T-helper 1 cell treated with Interleukin-12 subunit alpha and Interleukin-12 subunit beta and Interleukin-4 antibody, amounts not matched to agents 30 μg/mL and 1 μg/mL, for 36 hours (primary cell): ENCODE measurements around the gene CBLC.

Experiments
- H3K27ac Mint-ChIP-seq: one replicate; pipeline ENCODE4 v1.8.0; 2021; ENCODE audit warnings: mild to moderate bottlenecking, mixed read lengths
- H3K27me3 Mint-ChIP-seq: one replicate; pipeline ENCODE4 v1.8.0; 2021; ENCODE audit warnings: low read depth, mixed read lengths
- H3K36me3 Mint-ChIP-seq: one replicate; pipeline ENCODE4 v1.8.0; 2021; ENCODE audit warnings: low read depth, mixed read lengths
- H3K4me1 Mint-ChIP-seq: one replicate; pipeline ENCODE4 v1.8.0; 2021; ENCODE audit warnings: low read depth, mixed read lengths
- H3K4me3 Mint-ChIP-seq: one replicate; pipeline ENCODE4 v1.8.0; 2021; ENCODE audit warnings: mild to moderate bottlenecking, moderate library complexity, mixed read lengths
- H3K9me3 Mint-ChIP-seq: one replicate; pipeline ENCODE4 v1.8.0; 2021; ENCODE audit warnings: mixed read lengths

Gene CBLC

DNA sequence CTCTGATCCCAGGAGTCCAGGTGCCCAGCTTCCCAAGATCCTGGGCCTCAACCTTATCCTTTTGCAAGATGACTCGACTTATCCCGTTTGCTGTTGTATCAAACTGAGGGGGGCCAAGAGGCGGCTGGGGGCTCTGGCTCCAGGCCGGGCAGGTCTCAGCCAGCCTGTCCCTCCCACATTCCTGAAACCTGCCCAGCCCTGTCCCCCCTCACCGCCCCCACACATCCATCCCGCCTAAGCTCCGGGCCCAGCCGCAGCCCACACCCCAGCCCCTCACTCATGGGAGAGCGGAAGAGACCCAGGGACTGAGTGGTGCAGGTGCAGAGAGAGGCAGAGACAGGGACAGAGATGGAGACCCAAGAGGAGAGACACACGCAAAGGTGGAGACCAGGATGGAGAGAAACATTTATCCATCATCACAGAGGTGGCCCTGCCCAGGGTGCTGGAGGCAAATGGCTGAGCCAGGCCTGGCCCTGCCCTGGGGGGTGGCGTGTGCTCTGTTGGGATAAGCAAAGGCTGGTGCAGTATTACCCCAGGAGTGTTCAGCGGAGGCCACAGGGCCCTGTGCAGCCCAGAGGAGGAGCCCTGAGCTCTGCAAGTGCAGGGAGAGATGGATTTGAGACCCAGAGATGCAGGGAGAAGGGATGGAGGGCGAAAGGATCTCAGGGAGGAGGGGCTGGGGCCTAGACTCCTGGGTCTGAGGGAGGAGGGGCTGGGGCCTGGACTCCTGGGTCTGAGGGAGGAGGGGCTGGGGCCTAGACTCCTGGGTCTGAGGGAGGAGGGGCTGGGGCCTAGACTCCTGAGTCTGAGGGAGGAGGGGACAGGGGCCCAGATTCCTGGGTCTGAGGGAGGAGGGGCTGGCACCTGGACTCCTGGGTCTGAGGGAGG lies 32.8 kb downstream of the CBLC start:
- H3K4me1 Mint-ChIP-seq = no peaks in the 10 kb centered on the region
- H3K27ac Mint-ChIP-seq = no peak overlapping the region
- H3K4me3 Mint-ChIP-seq = no peak overlapping the region
- H3K9me3 Mint-ChIP-seq = no peaks in the 10 kb centered on the region
- no peaks in the 10 kb centered on the region for H3K36me3 Mint-ChIP-seq
- peaks cover 24% of the 10 kb centered on the region for H3K27me3 Mint-ChIP-seq

DNA sequence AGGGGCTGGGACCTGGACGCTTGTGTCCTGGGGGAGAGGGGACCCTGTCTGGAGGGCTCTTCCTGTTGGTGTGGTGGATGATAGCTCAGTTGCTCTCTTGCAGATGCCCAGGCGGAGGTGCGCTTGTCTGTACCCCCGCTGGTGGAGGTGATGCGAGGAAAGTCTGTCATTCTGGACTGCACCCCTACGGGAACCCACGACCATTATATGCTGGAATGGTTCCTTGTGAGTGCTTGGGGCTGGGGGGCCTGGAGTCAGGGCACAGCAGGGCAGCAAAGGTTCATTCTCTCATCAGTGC lies 33.4 kb downstream of the CBLC start:
- no peaks in the 10 kb centered on the region for H3K4me1 Mint-ChIP-seq
- peaks cover 24% of the 10 kb centered on the region for H3K27me3 Mint-ChIP-seq
- no peak overlapping the region for H3K27ac Mint-ChIP-seq
- H3K9me3 Mint-ChIP-seq = no peaks in the 10 kb centered on the region
- no peaks in the 10 kb centered on the region for H3K36me3 Mint-ChIP-seq
- no peak overlapping the region for H3K4me3 Mint-ChIP-seq

DNA sequence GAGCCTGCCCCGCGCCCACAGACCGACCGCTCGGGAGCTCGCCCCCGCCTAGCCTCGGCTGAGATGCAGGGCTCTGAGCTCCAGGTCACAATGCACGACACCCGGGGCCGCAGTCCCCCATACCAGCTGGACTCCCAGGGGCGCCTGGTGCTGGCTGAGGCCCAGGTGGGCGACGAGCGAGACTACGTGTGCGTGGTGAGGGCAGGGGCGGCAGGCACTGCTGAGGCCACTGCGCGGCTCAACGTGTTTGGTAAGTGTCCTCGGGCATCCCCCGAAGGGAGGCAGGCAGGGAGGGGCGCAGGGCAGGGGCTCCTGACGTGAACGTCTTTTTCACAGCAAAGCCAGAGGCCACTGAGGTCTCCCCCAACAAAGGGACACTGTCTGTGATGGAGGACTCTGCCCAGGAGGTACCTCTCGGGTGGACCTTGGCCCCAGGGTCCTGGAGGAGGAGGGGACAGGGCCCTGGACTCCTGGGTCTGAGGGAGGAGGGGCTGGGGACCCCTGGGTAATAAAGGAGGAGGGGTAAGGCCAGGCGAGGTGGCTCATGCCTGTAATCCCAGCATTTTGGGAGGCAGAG lies 34.5 kb downstream of the CBLC start:
- peaks cover 19% of the 10 kb centered on the region for H3K27me3 Mint-ChIP-seq
- no peak overlapping the region for H3K4me3 Mint-ChIP-seq
- no peak overlapping the region for H3K27ac Mint-ChIP-seq

DNA sequence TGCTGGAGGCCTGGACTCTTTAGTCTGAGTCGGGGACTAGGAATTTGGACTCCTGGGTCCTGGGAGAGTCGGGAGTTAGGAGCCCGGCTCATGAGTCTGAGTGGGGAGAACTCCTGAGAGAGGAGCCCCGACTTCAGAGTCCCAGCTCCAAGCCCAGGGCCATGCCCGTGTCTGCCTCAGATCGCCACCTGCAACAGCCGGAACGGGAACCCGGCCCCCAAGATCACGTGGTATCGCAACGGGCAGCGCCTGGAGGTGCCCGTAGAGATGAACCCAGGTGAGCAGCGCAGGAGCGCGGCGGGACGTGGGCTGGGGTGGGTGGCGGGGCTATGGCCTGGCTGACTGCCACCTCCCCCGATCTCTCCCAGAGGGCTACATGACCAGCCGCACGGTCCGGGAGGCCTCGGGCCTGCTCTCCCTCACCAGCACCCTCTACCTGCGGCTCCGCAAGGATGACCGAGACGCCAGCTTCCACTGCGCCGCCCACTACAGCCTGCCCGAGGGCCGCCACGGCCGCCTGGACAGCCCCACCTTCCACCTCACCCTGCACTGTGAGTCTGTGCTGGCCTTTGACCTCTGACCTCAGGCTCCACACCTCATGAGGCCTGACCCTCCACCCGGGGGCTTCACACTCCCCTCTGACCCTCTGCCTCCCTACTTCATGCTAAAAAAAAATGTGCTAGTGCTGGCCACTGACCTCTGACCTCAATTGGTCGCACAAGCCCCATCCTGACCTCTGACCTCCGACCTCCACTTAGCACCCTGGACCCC lies 35.6 kb downstream of the CBLC start:
- no peaks in the 10 kb centered on the region for H3K9me3 Mint-ChIP-seq
- no peak overlapping the region for H3K4me3 Mint-ChIP-seq
- no peaks in the 10 kb centered on the region for H3K4me1 Mint-ChIP-seq
- H3K27me3 Mint-ChIP-seq = peaks cover 12% of the 10 kb centered on the region
- no peaks in the 10 kb centered on the region for H3K36me3 Mint-ChIP-seq
- H3K27ac Mint-ChIP-seq = no peak overlapping the region

More for the DNA sequence above, 34.5 kb downstream of the CBLC start:
- no peaks in the 10 kb centered on the region for H3K4me1 Mint-ChIP-seq
- no peaks in the 10 kb centered on the region for H3K9me3 Mint-ChIP-seq
- no peaks in the 10 kb centered on the region for H3K36me3 Mint-ChIP-seq

DNA sequence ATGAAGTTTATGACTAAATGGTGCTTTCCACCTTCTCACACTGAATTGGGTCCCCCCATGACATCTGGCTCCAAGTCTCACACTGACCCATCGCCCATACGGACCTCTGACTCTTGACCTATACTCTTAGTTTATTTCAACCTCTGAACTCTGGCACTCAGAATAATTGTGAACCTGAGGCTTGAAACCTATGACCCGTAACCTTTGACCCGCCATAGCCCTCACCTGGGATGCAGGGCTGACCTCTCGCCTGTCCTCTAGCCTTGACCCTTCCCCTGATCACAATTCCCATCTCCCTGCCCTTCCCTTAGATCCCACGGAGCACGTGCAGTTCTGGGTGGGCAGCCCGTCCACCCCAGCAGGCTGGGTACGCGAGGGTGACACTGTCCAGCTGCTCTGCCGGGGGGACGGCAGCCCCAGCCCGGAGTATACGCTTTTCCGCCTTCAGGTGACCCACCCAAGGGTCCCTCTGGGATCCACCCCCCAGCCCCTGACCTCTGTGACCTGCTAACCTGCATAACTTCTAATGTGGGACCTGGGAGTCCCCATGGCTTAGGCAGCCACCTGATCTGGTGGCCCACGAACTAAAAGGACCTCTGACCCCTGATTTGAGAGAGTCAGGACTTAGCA lies 36.3 kb downstream of the CBLC start:
- Mint-ChIP-seq H3K27me3 (peaks cover 7% of the 10 kb centered on the region), H3K9me3 (no peaks in the 10 kb centered on the region), H3K4me3 (no peak overlapping the region), H3K27ac (no peak overlapping the region), H3K4me1 (no peaks in the 10 kb centered on the region), H3K36me3 (no peaks in the 10 kb centered on the region)

DNA sequence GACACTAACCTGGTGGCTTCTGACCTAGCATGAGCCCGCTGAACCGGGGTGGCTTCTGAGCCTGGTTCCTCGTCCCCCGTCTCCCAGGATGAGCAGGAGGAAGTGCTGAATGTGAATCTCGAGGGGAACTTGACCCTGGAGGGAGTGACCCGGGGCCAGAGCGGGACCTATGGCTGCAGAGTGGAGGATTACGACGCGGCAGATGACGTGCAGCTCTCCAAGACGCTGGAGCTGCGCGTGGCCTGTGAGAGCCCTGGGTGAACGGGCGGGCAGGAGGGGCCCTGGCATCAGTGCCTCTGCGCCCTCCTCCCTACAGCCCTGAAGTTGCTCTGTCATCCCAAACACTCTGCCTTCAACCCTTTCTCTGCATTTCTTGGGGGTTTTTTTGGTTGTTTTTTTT lies 36.8 kb downstream of the CBLC start:
- Mint-ChIP-seq H3K36me3 (no peaks in the 10 kb centered on the region), H3K27ac (no peak overlapping the region), H3K27me3 (peaks cover 1% of the 10 kb centered on the region), H3K4me3 (no peak overlapping the region), H3K4me1 (no peaks in the 10 kb centered on the region), H3K9me3 (no peaks in the 10 kb centered on the region)

DNA sequence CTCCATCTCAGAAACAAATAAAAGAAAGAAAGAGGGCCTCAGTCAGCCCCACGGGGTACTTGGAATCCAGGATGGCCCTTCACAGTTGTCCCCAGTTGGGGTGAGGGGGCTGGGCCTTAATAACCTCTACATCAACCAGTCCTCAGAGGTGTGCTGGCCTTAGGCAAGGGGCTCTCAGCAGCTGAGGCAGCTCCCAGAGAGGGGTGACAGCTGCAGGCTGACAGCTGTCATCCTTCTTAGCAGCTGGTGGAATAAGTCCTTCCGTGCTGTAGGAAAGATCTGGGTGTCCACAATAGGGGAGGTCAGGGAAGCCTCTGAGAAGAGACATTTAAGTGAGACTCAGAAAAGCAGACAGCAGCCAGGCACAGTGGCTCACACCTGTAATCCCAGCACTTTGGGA lies 38.6 kb downstream of the CBLC start:
- Mint-ChIP-seq H3K27ac (no peak overlapping the region), H3K4me1 (no peaks in the 10 kb centered on the region), H3K9me3 (no peaks in the 10 kb centered on the region), H3K4me3 (no peak overlapping the region), H3K36me3 (no peaks in the 10 kb centered on the region), H3K27me3 (no peaks in the 10 kb centered on the region)

DNA sequence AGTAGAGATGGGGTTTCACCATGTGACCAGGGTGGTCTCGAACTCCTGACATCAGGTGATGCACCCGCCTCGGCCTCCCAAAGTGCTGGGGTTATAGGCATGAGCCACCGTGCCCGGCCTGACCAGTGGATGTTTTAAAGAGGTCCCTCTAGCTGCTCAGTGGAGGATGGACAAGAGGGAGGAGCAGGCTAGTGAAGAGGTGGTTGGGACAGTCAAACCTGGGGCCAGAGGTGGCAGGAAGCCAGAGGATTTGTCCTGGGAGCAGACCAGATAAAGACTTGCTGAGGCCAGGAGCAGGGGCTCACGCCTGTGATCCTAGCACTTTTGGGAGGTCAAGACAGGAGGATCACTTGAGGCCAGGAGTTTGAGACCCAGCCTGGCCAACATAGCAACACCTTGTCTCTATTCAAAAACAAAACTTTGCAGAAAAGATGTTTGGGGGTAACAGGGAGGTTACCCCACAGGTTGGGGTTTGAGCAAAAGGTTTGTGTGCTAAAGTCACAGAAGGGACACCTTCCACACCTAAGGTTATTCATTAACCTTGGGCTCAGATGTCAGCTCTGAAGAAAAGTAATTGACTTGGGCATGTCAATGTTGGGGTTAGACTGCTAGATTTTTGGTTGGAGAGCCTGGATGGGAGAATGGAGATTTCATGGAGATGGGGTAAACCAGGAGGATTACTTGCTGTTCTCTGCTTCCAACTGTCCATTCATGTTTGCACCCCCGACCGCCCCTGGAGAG lies 40.2 kb downstream of the CBLC start:
- Mint-ChIP-seq H3K4me3 (no peak overlapping the region), H3K9me3 (no peaks in the 10 kb centered on the region), H3K4me1 (no peaks in the 10 kb centered on the region), H3K27ac (no peak overlapping the region), H3K27me3 (peaks cover 5% of the 10 kb centered on the region), H3K36me3 (no peaks in the 10 kb centered on the region)

DNA sequence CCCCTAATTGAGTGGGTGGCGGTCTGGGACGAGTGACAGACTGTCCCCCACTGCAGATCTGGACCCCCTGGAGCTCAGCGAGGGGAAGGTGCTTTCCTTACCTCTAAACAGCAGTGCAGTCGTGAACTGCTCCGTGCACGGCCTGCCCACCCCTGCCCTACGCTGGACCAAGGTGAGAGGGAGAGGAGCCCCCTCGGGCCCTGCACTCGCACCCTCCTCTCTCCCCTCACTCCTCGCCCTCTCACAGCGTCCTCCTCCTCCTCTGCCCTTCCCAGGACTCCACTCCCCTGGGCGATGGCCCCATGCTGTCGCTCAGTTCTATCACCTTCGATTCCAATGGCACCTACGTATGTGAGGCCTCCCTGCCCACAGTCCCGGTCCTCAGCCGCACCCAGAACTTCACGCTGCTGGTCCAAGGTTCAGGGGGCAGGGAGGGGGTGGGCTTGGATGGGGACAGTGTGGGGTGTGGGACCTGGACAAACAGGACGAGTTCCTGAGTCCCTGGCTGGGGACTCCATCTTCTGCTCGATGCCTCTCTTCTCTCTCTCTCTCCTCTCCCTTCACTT lies 40.9 kb downstream of the CBLC start:
- H3K4me3 Mint-ChIP-seq = no peak overlapping the region
- H3K9me3 Mint-ChIP-seq = no peaks in the 10 kb centered on the region
- no peaks in the 10 kb centered on the region for H3K36me3 Mint-ChIP-seq
- H3K27ac Mint-ChIP-seq = no peak overlapping the region
- no peaks in the 10 kb centered on the region for H3K4me1 Mint-ChIP-seq
- peaks cover 5% of the 10 kb centered on the region for H3K27me3 Mint-ChIP-seq

DNA sequence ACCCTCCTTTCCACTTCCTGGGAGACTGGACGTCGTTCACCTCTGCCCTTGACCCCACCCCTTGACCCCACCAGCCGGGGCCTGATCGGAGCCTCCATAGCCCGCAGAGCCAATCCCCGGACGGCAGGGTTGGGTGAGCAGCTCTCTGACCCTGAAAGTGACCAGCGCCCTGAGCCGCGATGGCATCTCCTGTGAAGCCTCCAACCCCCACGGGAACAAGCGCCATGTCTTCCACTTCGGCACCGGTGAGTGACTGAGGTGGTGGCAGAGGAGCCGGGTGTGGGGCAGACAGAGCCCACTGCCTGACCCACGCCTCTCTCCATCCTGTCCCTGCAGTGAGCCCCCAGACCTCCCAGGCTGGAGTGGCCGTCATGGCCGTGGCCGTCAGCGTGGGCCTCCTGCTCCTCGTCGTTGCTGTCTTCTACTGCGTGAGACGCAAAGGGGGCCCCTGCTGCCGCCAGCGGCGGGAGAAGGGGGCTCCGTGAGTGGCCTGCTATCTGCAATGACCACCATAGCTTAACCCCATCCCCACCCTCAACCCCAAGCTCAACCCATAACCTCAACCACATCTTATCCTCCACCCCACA lies 41.6 kb downstream of the CBLC start:
- Mint-ChIP-seq H3K36me3 (no peaks in the 10 kb centered on the region), H3K9me3 (no peaks in the 10 kb centered on the region), H3K27me3 (peaks cover 5% of the 10 kb centered on the region), H3K27ac (no peak overlapping the region), H3K4me1 (no peaks in the 10 kb centered on the region), H3K4me3 (no peak overlapping the region)

DNA sequence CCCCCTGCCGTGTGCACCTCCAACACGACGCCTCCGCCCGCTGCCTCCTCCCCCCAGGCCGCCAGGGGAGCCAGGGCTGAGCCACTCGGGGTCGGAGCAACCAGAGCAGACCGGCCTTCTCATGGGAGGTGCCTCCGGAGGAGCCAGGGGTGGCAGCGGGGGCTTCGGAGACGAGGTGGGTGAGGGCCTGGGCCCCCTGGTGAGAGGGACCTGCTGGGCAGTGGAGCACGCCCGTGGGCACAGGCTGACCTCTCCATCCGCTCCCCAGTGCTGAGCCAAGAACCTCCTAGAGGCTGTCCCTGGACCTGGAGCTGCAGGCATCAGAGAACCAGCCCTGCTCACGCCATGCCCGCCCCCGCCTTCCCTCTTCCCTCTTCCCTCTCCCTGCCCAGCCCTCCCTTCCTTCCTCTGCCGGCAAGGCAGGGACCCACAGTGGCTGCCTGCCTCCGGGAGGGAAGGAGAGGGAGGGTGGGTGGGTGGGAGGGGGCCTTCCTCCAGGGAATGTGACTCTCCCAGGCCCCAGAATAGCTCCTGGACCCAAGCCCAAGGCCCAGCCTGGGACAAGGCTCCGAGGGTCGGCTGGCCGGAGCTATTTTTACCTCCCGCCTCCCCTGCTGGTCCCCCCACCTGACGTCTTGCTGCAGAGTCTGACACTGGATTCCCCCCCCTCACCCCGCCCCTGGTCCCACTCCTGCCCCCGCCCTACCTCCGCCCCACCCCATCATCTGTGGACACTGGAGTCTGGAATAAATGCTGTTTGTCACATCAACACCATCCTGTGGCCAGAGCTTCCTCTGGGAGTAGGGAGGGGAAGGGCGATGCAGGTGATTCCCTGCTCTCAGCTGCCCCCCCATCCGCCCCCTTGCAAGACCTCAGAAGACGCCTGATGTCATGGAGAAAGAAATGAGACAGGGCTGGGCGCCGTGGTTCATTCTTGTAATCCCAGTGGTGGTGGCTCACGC lies 43.2 kb downstream of the CBLC start:
- peaks cover 5% of the 10 kb centered on the region for H3K27me3 Mint-ChIP-seq
- no peak overlapping the region for H3K4me3 Mint-ChIP-seq
- no peaks in the 10 kb centered on the region for H3K36me3 Mint-ChIP-seq
- no peak overlapping the region for H3K27ac Mint-ChIP-seq
- no peaks in the 10 kb centered on the region for H3K4me1 Mint-ChIP-seq
- no peaks in the 10 kb centered on the region for H3K9me3 Mint-ChIP-seq

DNA sequence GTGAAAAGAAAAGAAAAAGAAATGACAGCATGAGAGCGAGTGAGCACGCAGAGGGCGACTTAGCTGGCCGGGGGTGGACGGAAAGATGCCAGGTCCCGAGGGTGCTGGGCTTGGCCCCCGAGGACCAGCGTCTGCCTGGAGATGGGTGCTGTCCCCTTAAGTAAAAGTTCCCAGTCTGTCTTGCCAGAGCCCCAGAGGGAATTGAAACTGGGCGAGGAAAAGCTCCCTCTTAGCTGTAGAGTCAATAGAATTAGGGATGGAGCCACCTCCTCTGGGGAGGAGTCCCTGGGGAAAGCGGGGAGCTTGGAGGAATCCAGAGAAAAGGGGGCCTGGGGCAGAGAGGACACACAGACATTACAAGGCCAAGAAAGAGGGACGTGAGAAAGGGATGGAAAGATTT lies 44.5 kb downstream of the CBLC start:
- H3K27ac Mint-ChIP-seq = no peak overlapping the region
- no peaks in the 10 kb centered on the region for H3K4me1 Mint-ChIP-seq
- no peaks in the 10 kb centered on the region for H3K9me3 Mint-ChIP-seq
- no peak overlapping the region for H3K4me3 Mint-ChIP-seq
- H3K27me3 Mint-ChIP-seq = peaks cover 8% of the 10 kb centered on the region
- no peaks in the 10 kb centered on the region for H3K36me3 Mint-ChIP-seq
